T-helper 17 cell (primary cell): ENCODE measurements around the gene MOGAT1. TPM values are rescaled to one million over a fixed set of nuclear protein-coding genes. Genes with fewer than 3 reads are reported as not detected.

Experiments used
- total RNA-seq, 4 donors: library from RNA in 2 of 4; stranded (reverse) in 2 of 4; gene quantifications; one replicate each; pipeline ENCODE4 v1.2.3 and lab custom pipeline; 2022 to 2026

The MOGAT1 gene
- total RNA-seq, 2 donors from 2014 or later, result not detected

Other genes starting within 250 kb of the MOGAT1 start
- gene SGPP2, start 247.1 kb upstream of the MOGAT1 start, total RNA-seq, result 1 to 10 TPM; 4.5 to 5.1 TPM
- gene FARSB, start 15.6 kb upstream of the MOGAT1 start, total RNA-seq, result 10 to 100 TPM; 12.5 to 13.2 TPM
- gene ACSL3, start 189.4 kb downstream of the MOGAT1 start, total RNA-seq, result 10 to 100 TPM; 56.2 to 65.7 TPM